ENCODE results near the gene TSPAN5. TPM values are rescaled to one million over a fixed set of nuclear protein-coding genes. Genes with fewer than 3 reads are reported as not detected.
"Not testable (repeated sequence)": the region's sequence is repeated elsewhere in the genome, so short reads cannot be mapped to it uniquely, and the experiment has no call there.

The TSPAN5 gene
- total and polyA plus RNA-seq, 9 of the 15 experiments (the other 6 are each of a cell fraction or from before 2014, with no cell fraction given): 0.58 to 6.6 (median 0.73) TPM

- ChIA-PET CTCF (ENCODE audit: low intra/inter-chr PET ratio) (no interaction called here), POLR2A (no interaction called here)
- FAIRE-seq (no peak), ATAC-seq (no peak), DNase-seq (ENCODE audit: extremely low read depth in 1 of 4, low spot score in 3 of 4) (no peak)
- intact Hi-C loops (cut with micrococcal nuclease) (no loop called here), in situ Hi-C loops (cut with MboI) (no loop called here)
- Histone ChIP-seq H3K27ac (ENCODE audit: extremely low read depth, low read depth, low read length) (no peak overlapping the region), H3K9ac (ENCODE audit: insufficient read depth in 1 of 2, low read depth in 2 of 2, low read length in 2 of 2) (no peak overlapping the region), H3K27me3 (ENCODE audit: control insufficient read depth in 2 of 2, insufficient read depth in 2 of 2, low read length in 2 of 2) (no peaks in the 10 kb centered on the region), H2AFZ (ENCODE audit: low read depth, low read length) (no peak overlapping the region), H3K36me3 (ENCODE audit: control insufficient read depth, insufficient read depth, low read length) (no peaks in the 10 kb centered on the region), H3K9me1 (ENCODE audit: control insufficient read depth, insufficient read depth, low read length) (no peaks in the 10 kb centered on the region), H3K4me2 (ENCODE audit: insufficient read depth, low read length) (no peak overlapping the region), H3K4me1 (replicated peaks in 1 of 2; ENCODE audit: control insufficient read depth in 2 of 2, insufficient read depth in 2 of 2, low read length in 2 of 2) (no peaks in the 10 kb centered on the region), H3K4me3 (no peak overlapping the region), H3K9me3 (replicated peaks; ENCODE audit: control insufficient read depth, insufficient read depth, low read depth, low read length) (no peaks in the 10 kb centered on the region; the same call in 1 of the 2 replicates), H3K79me2 (ENCODE audit: control insufficient read depth, insufficient read depth, low read length) (no peaks in the 10 kb centered on the region), H4K20me1 (replicated peaks; ENCODE audit: control insufficient read depth, insufficient read depth, low read length) (no peaks in the 10 kb centered on the region)
- 9% methylated on average over 4 of the region's 4 CpGs for WGBS (ENCODE audit: insufficient coverage, low coverage, missing lambda C conversion rate)
- TF ChIP-seq SMC3 (conservative IDR thresholded peaks at IDR 0.05; ENCODE audit: insufficient read depth, low read depth, low read length) (no peak), SNIP1 (IDR thresholded peaks at IDR 0.05; ENCODE audit: low read depth) (no peak), HCFC1 (IDR thresholded peaks at IDR 0.05; ENCODE audit: low read depth, low read length) (no peak), BRF1 (IDR thresholded peaks at IDR 0.05; ENCODE audit: borderline replicate concordance, extremely low read depth, insufficient read length) (no peak), STAT5A (IDR thresholded peaks at IDR 0.05; ENCODE audit: borderline replicate concordance, low read length) (no peak)
- BruUV-seq (replicated peaks): no TSS peak
Measured at GRCh38 chr4:98706200-98706813, 47.9 kb upstream of the TSPAN5 start.

GRCh38 chr4:98705586-98705985, 47.2 kb upstream of the TSPAN5 start:
- H3K9me1 ChIP-seq (ENCODE audit: control insufficient read depth, insufficient read depth, low read length); H3K4me3 ChIP-seq; CTCF ChIA-PET (ENCODE audit: low intra/inter-chr PET ratio); FAIRE-seq; DNase-seq (ENCODE audit: extremely low read depth in 1 of 4, low spot score in 3 of 4); H3K27me3 ChIP-seq (ENCODE audit: control insufficient read depth in 2 of 2, insufficient read depth in 2 of 2, low read length in 2 of 2); H2AFZ ChIP-seq (ENCODE audit: low read depth, low read length); H3K4me2 ChIP-seq (ENCODE audit: insufficient read depth, low read length); BruUV-seq (replicated peaks); intact Hi-C loops (cut with micrococcal nuclease); H3K27ac ChIP-seq (ENCODE audit: extremely low read depth, low read depth, low read length); H3K36me3 ChIP-seq (ENCODE audit: control insufficient read depth, insufficient read depth, low read length); H3K4me1 ChIP-seq (replicated peaks in 1 of 2; ENCODE audit: control insufficient read depth in 2 of 2, insufficient read depth in 2 of 2, low read length in 2 of 2); H3K9me3 ChIP-seq (replicated peaks; ENCODE audit: control insufficient read depth, insufficient read depth, low read depth, low read length); ATAC-seq; POLR2A ChIA-PET; H4K20me1 ChIP-seq (replicated peaks; ENCODE audit: control insufficient read depth, insufficient read depth, low read length); H3K9ac ChIP-seq (ENCODE audit: insufficient read depth in 1 of 2, low read depth in 2 of 2, low read length in 2 of 2); H3K79me2 ChIP-seq (ENCODE audit: control insufficient read depth, insufficient read depth, low read length); in situ Hi-C loops (cut with MboI): not testable (repeated sequence)
- 32% methylated on average over 3 of the region's 3 CpGs for WGBS (ENCODE audit: insufficient coverage, low coverage, missing lambda C conversion rate)
- peak; percentile 93 for TF ChIP-seq ZNF431 (CRISPR knock-in tag; IDR thresholded peaks at IDR 0.05)

Data from K562 (cell line).